ENCODE measurements around the gene BTBD19.
"Not testable (repeated sequence)": the region's sequence is repeated elsewhere in the genome, so short reads cannot be mapped to it uniquely, and the experiment has no call there.

The BTBD19 gene

GRCh38 chr1:44810101-44810761 lies 1.9 kb downstream of the BTBD19 start:
- DNase-seq = no peak

GRCh38 chr1:44810762-44811105 lies 2.4 kb downstream of the BTBD19 start:
- not testable (repeated sequence) for DNase-seq

GRCh38 chr1:44811234-44811633 lies 2.9 kb downstream of the BTBD19 start:
- DNase-seq = no peak

- no peak for DNase-seq
Observed at GRCh38 chr1:44812822-44813543, 4.7 kb downstream of the BTBD19 start.

GRCh38 chr1:44815926-44816325 lies 7.6 kb downstream of the BTBD19 start:
- DNase-seq = not testable (repeated sequence)

GRCh38 chr1:44817307-44817706 lies 9.0 kb downstream of the BTBD19 start:
- DNase-seq = no peak

- DNase-seq = no peak
Observed at GRCh38 chr1:44817771-44818495, 9.6 kb downstream of the BTBD19 start.

GRCh38 chr1:44819196-44819607 lies 10.9 kb downstream of the BTBD19 start:
- DNase-seq = no peak

GRCh38 chr1:44819608-44820327 lies 11.4 kb downstream of the BTBD19 start:
- no peak for DNase-seq

- DNase-seq = no peak
Observed at GRCh38 chr1:44820328-44821239, 12.3 kb downstream of the BTBD19 start.

- DNase-seq = no peak
Observed at GRCh38 chr1:44821240-44821715, 13.0 kb downstream of the BTBD19 start.

- no peak for DNase-seq
Observed at GRCh38 chr1:44822131-44822701, 13.9 kb downstream of the BTBD19 start.

GRCh38 chr1:44822981-44823451 lies 14.7 kb downstream of the BTBD19 start:
- no peak for DNase-seq

GRCh38 chr1:44824392-44824791 lies 16.1 kb downstream of the BTBD19 start:
- not testable (repeated sequence) for DNase-seq

GRCh38 chr1:44826375-44827196 lies 18.3 kb downstream of the BTBD19 start:
- no peak for DNase-seq

- no peak for DNase-seq
Observed at GRCh38 chr1:44827197-44828002, 19.1 kb downstream of the BTBD19 start.

GRCh38 chr1:44828003-44828651 lies 19.8 kb downstream of the BTBD19 start:
- no peak for DNase-seq

GRCh38 chr1:44828841-44829440 lies 20.6 kb downstream of the BTBD19 start:
- no peak for DNase-seq

All from cortex of kidney (tissue), 1 donor.